ENCODE measurements around the gene THSD1.

DNA sequence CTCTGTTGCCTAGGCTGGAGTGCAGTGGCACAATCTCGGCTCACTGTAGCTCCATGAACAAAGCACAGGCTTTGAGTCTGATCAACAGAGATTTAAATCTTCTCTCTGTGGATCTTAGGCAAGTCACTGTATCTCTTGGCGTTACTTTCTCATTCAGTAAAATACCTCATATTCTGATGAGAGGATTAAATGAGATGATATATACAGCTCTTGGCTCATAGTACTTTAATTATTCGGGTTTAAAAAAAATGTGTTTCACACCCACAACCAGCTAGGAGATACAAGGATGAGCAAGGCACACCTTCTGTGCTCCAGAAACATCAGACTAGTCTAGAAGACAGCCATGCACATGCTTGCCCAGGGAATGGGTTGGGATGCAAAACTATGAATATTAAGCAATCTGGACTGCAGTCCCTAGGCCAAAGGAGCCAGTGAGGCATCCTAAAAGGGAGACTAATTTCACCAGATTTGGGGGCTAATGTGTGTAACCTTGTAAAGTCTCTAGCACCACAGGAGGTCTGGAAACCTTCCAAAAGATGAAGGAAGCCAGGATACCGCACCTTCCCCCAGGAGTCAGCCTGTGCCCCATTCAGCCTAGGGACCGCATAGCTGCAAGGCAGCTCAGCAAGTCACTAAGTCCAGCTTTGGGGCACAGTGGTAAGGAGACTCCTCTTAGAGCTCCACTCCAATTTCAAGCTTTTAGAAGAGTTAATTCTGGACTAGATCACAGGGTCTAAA, 42.0 kb upstream of the THSD1 start:
- TF ChIP-seq POLR2A (IDR thresholded peaks at IDR 0.05; ENCODE audit: low read depth, low read length): no peak
- TF ChIP-seq POLR2AphosphoS5 (IDR thresholded peaks at IDR 0.05; ENCODE audit: low read depth, low read length): no peak
- no peak for TF ChIP-seq POU2F2 (IDR thresholded peaks at IDR 0.05; ENCODE audit: low read depth, low read length)
- TF ChIP-seq SPI1 (IDR thresholded peaks at IDR 0.05; ENCODE audit: low read depth, low read length): no peak

Measured in GM12891 (cell line).